AG09319 (cell line): Measurements from ENCODE around the gene TFAP2E.

Experiments
- DNase-seq: peaks from one replicate; pipeline ENCODE4 v3.0.0-alpha.2; 2010; ENCODE audit warnings: low read depth; ENCODE audit errors: extremely low read depth
- TF ChIP-seq, protein P1 (sequence below): IDR thresholded peaks from 2 replicates; pipeline ENCODE4 v1.5.1; 2011; ENCODE audit warnings: low read depth, mild to moderate bottlenecking, inconsistent platforms, low read length, moderate library complexity

Gene TFAP2E

DNA sequence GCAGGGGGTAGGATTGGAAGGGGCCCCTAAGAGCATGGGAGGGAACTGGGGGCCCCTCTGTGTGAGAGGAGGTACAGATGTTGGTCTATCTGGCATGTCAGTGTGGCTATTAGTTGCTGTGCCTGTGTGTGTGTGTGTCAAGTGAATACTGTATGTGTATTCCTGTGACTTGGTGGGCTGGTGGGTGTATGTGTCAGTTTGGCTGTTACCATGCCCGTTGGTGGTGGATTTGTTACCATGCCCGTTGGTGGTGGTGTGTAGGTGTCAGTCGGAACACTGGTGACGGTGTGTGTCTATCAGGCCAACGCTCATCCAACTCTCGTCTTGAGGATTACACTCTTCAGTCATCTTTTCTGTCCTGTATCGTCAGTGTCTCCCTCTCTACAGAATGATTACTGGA is 22.6 kb downstream of the TFAP2E start:
- DNase-seq, result no peak
- TF ChIP-seq, protein P1, sequence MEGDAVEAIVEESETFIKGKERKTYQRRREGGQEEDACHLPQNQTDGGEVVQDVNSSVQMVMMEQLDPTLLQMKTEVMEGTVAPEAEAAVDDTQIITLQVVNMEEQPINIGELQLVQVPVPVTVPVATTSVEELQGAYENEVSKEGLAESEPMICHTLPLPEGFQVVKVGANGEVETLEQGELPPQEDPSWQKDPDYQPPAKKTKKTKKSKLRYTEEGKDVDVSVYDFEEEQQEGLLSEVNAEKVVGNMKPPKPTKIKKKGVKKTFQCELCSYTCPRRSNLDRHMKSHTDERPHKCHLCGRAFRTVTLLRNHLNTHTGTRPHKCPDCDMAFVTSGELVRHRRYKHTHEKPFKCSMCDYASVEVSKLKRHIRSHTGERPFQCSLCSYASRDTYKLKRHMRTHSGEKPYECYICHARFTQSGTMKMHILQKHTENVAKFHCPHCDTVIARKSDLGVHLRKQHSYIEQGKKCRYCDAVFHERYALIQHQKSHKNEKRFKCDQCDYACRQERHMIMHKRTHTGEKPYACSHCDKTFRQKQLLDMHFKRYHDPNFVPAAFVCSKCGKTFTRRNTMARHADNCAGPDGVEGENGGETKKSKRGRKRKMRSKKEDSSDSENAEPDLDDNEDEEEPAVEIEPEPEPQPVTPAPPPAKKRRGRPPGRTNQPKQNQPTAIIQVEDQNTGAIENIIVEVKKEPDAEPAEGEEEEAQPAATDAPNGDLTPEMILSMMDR, result no peak

DNA sequence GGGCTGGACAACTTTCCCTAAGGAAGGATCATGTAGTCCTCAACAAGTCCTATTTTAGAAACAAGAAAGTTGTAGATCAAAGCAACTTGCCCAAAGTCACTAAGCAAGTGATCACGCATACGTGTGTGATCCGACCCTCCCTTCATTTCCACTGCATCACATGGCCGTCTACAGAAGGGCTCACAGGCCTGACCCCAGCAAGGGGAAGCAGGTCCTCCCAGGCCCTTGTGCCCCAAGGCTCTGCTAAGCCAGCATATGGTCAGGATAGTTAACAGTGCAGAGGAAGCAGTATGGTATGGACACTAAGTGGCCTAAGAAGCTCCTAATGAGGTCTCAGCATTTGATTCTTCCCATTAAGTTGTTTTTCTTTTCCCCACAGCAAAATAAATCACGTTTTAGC is 24.8 kb downstream of the TFAP2E start:
- no peak for DNase-seq
- TF ChIP-seq, protein P1, result no peak

DNA sequence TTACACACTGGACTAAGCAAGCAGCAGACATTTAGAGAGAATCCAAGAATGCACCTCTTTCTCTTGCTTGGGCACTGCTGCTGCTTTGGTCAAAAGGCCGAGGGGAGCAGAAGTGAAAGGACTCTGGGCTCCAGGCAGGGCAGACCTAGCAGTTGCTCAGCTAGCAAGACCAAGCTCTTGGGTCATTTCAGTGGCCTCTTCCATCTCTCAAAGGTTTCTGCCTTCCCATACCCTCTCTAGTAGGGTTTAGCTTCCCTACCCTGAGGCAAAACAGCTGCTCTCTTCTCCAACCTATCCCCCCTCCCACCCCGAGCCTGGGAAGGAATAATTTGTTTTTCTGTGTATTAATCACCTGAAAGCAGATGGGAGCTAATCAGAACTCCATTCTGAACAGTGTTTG is 25.8 kb downstream of the TFAP2E start:
- TF ChIP-seq, protein P1, result no peak
- no peak for DNase-seq

DNA sequence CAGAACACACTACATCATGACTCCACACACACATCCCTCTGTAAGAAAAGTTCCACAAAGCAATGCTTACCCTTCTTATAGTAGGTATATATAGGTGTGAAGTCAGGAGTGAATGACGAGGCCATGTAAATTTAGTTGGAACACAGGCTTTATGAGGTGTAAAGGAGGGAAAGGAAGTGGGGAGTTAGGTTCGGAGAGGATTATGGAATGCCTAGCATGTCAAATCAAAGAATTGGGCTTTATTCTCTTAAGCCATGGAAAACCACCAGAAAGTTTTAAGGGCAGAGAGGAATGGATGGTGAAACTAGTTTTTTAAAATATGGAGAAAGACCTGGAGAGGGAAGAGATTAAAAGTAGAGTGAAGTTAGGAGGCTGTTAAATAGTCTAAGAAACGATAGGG is 26.3 kb downstream of the TFAP2E start:
- TF ChIP-seq, protein P1, result no peak
- DNase-seq, result no peak

DNA sequence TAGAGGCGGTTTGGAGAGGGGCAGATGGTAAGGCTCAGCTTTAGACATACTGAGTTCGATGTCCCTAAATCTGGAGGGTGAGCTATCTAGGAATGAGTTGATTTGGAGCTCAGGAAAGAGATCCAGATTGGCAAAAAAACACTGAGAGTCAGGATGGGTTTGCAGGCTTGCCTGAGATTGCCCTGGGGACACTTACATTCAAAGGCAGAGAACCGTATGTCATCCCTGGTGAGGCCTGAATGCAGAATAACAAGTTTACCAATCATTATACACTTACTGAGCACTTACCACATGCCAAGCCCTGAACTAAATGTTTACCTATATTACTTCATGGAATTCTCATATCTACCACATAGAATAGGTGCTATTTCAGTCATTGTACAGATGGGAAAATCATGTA is 27.5 kb downstream of the TFAP2E start:
- no peak for DNase-seq
- TF ChIP-seq, protein P1, result no peak

DNA sequence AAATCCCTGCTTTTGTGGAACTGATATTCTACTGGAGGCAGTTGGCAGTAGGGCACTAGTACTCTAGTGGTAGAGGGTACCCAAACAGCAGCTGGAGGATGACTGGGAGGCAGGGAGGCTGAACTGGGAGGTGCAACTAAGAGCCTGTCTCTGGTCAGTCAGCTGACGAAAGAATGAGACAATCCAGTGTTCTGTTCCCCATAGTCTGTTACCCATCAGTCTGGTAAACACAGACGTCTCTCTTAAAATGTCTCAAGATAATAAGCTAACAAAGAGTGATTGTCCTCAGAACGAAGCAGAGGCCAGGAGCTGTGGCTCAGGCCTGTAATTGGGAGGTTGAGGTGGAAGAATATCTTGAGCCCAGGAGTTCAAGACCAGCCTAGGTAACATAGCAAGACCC is 30.4 kb downstream of the TFAP2E start:
- TF ChIP-seq, protein P1, result no peak
- DNase-seq, result no peak

DNA sequence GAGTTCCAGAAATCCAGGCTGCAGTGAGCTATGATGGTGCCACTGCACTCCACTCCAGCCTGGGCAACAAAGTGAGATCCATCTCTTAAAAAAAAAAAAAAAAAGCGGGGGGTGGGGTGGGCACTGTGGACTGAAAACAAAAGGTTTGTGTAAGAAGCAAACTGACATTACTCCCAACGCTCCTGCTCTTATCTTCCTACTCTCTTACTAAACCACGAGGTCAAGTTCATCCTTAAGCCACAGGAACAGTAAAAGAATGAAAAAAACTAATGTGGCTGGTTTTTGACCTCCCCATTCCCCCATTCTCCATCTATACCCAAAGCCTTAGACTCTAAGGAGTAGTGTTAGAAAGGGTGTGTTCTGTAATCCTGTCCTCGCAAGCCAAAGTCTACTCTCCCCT is 30.8 kb downstream of the TFAP2E start:
- TF ChIP-seq, protein P1, result no peak

More for the DNA sequence above, 30.8 kb downstream of the TFAP2E start:
- DNase-seq, result no peak
